NCI-H2171 treated with DMSO at 0.1 percent for 48 hours (cell line): Measurements from ENCODE around the gene NUDCD3.

Source experiments
- DNase-seq: peaks from one replicate; lab custom pipeline; 2025; lab: John Stamatoyannopoulos, UW

The NUDCD3 gene

GRCh38 chr7:44398953-44399574, 91.4 kb downstream of the NUDCD3 start:
- peak; percentile 98 for DNase-seq

- DNase-seq: peak; percentile 72
Measured at GRCh38 chr7:44398511-44398911, 91.9 kb downstream of the NUDCD3 start.

GRCh38 chr7:44396931-44397545, 93.4 kb downstream of the NUDCD3 start:
- DNase-seq: no peak

- DNase-seq: no peak
Measured at GRCh38 chr7:44396496-44396895, 94.0 kb downstream of the NUDCD3 start.

- peak; percentile 10 for DNase-seq
Measured at GRCh38 chr7:44395067-44395466, 95.4 kb downstream of the NUDCD3 start.

GRCh38 chr7:44394636-44395035, 95.8 kb downstream of the NUDCD3 start:
- DNase-seq: no peak

GRCh38 chr7:44394112-44394447, 96.4 kb downstream of the NUDCD3 start:
- no peak for DNase-seq

GRCh38 chr7:44393238-44394111, 97.0 kb downstream of the NUDCD3 start:
- DNase-seq: no peak

- DNase-seq: no peak
Measured at GRCh38 chr7:44392618-44393010, 97.8 kb downstream of the NUDCD3 start.

- no peak for DNase-seq
Measured at GRCh38 chr7:44391746-44392617, 98.5 kb downstream of the NUDCD3 start.

- no peak for DNase-seq
Measured at GRCh38 chr7:44391171-44391570, 99.3 kb downstream of the NUDCD3 start.

GRCh38 chr7:44390701-44391100, 99.8 kb downstream of the NUDCD3 start:
- DNase-seq: no peak

GRCh38 chr7:44388089-44388970, 102.1 kb downstream of the NUDCD3 start:
- DNase-seq: no peak

- no peak for DNase-seq
Measured at GRCh38 chr7:44387389-44387788, 103.1 kb downstream of the NUDCD3 start.

- DNase-seq: no peak
Measured at GRCh38 chr7:44386139-44386913, 104.1 kb downstream of the NUDCD3 start.

- no peak for DNase-seq
Measured at GRCh38 chr7:44385434-44386138, 104.9 kb downstream of the NUDCD3 start.

GRCh38 chr7:44384586-44385433, 105.6 kb downstream of the NUDCD3 start:
- DNase-seq: no peak

GRCh38 chr7:44383566-44383965, 106.9 kb downstream of the NUDCD3 start:
- DNase-seq: no peak
